HG02870 (cell line): Measurements from ENCODE around the gene COL8A2.

Experiments
- ATAC-seq: cut with Tn5 transposase; IDR thresholded peaks from one replicate; pipeline ENCODE4 v1.9.1; 2021; ENCODE audit warnings: mild to moderate bottlenecking, moderate library complexity; ENCODE audit not compliant: unreplicated experiment

The COL8A2 gene

GRCh38 chr1:36157973-36158826, 33.2 kb upstream of the COL8A2 start:
- no peak for ATAC-seq

GRCh38 chr1:36157115-36157903, 32.3 kb upstream of the COL8A2 start:
- ATAC-seq: no peak

- no peak for ATAC-seq
Observed at GRCh38 chr1:36156329-36157114, 31.5 kb upstream of the COL8A2 start.

GRCh38 chr1:36155408-36156328, 30.6 kb upstream of the COL8A2 start, which contains the start of gene MAP7D1:
TSS of gene MAP7D1 (plus strand) at chr1:36156160. CDS start at chr1:36156418, 258 bp downstream.
- ATAC-seq: peak; percentile 42

GRCh38 chr1:36154765-36155407, 29.9 kb upstream of the COL8A2 start:
- ATAC-seq: no peak

GRCh38 chr1:36154335-36154734, 29.3 kb upstream of the COL8A2 start:
- ATAC-seq: no peak

- ATAC-seq: no peak
Observed at GRCh38 chr1:36153476-36153875, 28.5 kb upstream of the COL8A2 start.

- no peak for ATAC-seq
Observed at GRCh38 chr1:36151845-36152203, 26.8 kb upstream of the COL8A2 start.

GRCh38 chr1:36151134-36151844, 26.3 kb upstream of the COL8A2 start:
- ATAC-seq: no peak

- peak; percentile 38 for ATAC-seq
Observed at GRCh38 chr1:36150296-36151133, 25.5 kb upstream of the COL8A2 start.

- ATAC-seq: no peak
Observed at GRCh38 chr1:36149973-36150295, 24.9 kb upstream of the COL8A2 start.

GRCh38 chr1:36149237-36149972, 24.4 kb upstream of the COL8A2 start, which contains the start of gene TRAPPC3:
TSS of gene TRAPPC3 (minus strand) at chr1:36149486. CDS start at chr1:36149378, 108 bp downstream.
- peak; percentile 89 for ATAC-seq

GRCh38 chr1:36148821-36149236, 23.8 kb upstream of the COL8A2 start:
- ATAC-seq: no peak

- ATAC-seq: no peak
Observed at GRCh38 chr1:36144413-36144812, 19.4 kb upstream of the COL8A2 start.

GRCh38 chr1:36143424-36143823, 18.4 kb upstream of the COL8A2 start:
- no peak for ATAC-seq

- no peak for ATAC-seq
Observed at GRCh38 chr1:36142121-36142520, 17.1 kb upstream of the COL8A2 start.

GRCh38 chr1:36139521-36139920, 14.5 kb upstream of the COL8A2 start:
- no peak for ATAC-seq
